Adrenal gland (tissue), 12 donors: Measurements from ENCODE around the gene MRRF. TPM values are rescaled to one million over a fixed set of nuclear protein-coding genes. Genes with fewer than 3 reads are reported as not detected.

Experiments used
- DNase-seq, 7 donors: peaks; one replicate each; pipeline ENCODE4 v3.0.0-alpha.2; 2019 to 2020
- H3K27ac ChIP-seq, 5 donors: fragments of 200-600 bp; sonication (generic) in 4 of 5; 1 replicate in 3 of 5; 2 replicates in 2 of 5; pipeline versions ENCODE4 v1.5.1 to v1.8.0; 2016 to 2020; ENCODE audit warnings: mild to moderate bottlenecking in 1 of 5
- H3K27me3 ChIP-seq: fragments of 200-600 bp; 2 replicates; pipeline ENCODE4 v1.8.0; 2021
- H3K36me3 ChIP-seq, 2 donors: fragments of 200-600 bp; replicated peaks in 1 of 2; 1 replicate in 1 of 2; 2 replicates in 1 of 2; pipeline versions ENCODE4 v1.5.1 to v1.8.0; 2018 to 2022
- H3K4me1 ChIP-seq, 2 donors: fragments of 200-600 bp; replicated peaks in 1 of 2; 1 replicate in 1 of 2; 2 replicates in 1 of 2; pipeline versions ENCODE4 v1.5.1 to v1.8.0; 2018 to 2021
- H3K4me3 ChIP-seq, 4 donors: fragments of 200-600 bp; sonication (generic) in 3 of 4; one replicate each; pipeline ENCODE4 v1.5.1; 2016 to 2018
- H3K9me3 ChIP-seq, 3 donors: fragments of 200-600 bp; sonication (generic) in 1 of 3; replicated peaks in 1 of 3; 1 replicate in 2 of 3; 2 replicates in 1 of 3; pipeline versions ENCODE4 v1.5.1 to v1.8.0; 2016 to 2021
- CTCF ChIP-seq, 6 experiments: fragments of 450-650 bp in 4 of 6; fragments of 200-600 bp in 2 of 6; sonication (generic) in 1 of 6; IDR thresholded peaks; 1 replicate in 5 of 6; 2 replicates in 1 of 6; pipeline versions ENCODE4 v1.5.1 to v1.8.0; 2016 to 2021; ENCODE audit warnings: antibody characterized with exemption in 6 of 6, mild to moderate bottlenecking in 2 of 6, moderate library complexity in 1 of 6
- POLR2A ChIP-seq, 2 donors: fragments of 450-650 bp; IDR thresholded peaks; one replicate each; pipeline ENCODE4 v1.6.1; 2017; ENCODE audit warnings: antibody characterized with exemption in 2 of 2, mild to moderate bottlenecking in 2 of 2, moderate library complexity in 1 of 2
- WGBS, 4 donors: extraction: QIAGEN DNeasy Blood & Tissue Kit in 2 of 4; methylation state at CpG; one replicate each; pipeline versions ENCODE4 v1.1.5 to v1.1.7; 2013 to 2017; 5-methylcytosine and 5-hydroxymethylcytosine counted together
- intact Hi-C, 2 donors: fragments of 100-400 bp; cut with DNase I; formaldehyde crosslinking; loops; one replicate each; pipeline versions ENCODE4 v1.14.1 to v1.15.0; 2022 to 2023
- polyA plus RNA-seq, 3 donors: library from polyadenylated mRNA; stranded (reverse); fragments of 200-250 nt in 2 of 3; fragments of 350-450 nt in 1 of 3; fragmentation: Illumina TruSeq in 1 of 3; extraction: RNeasy Lipid Tissue Mini Kit (QIAGEN cat#74804) in 1 of 3; gene quantifications; one replicate each; pipeline ENCODE4 v1.2.3, GENCODE V29; 2013 to 2014
- small RNA-seq, 2 donors: library from RNA; depleted of rRNA; stranded (forward); fragments of <200 nt; gene quantifications; one replicate each; pipeline ENCODE3, GENCODE V24; 2016
- total RNA-seq, 9 donors: library from RNA; depleted of rRNA in 4 of 9; stranded (reverse); fragments of >200 nt in 4 of 9; fragments of 120-200 nt in 1 of 9; fragmentation: NEBNext Ultra II Directional in 1 of 9; extraction: Animal tissue kit (Norgen Biotek cat#: 25700) in 1 of 9; gene quantifications; one replicate each; pipeline versions ENCODE4 v1.1.0 to v1.2.4, GENCODE V29; 2013 to 2023
- donor health status: healthy with polysubstance abuse.
- donor health status: Bipolar disorder and iron deficiency.
- donor health status: DM: yes; HTN: yes; CAD: no.
- donor health status: DM: no; HTN: no; CAD: no.
- donor health status: DM: no; HTN: no; CAD: no.
- donor health status: DM: yes; HTN: yes; CAD: no.

The MRRF gene
- total and polyA plus RNA-seq, 12 donors: 24.9 to 66.3 (median 35.5) TPM

- no peak for DNase-seq
- WGBS, 4 donors: 47 to 70% (median 58%) methylated on average over 1 of the region's 1 CpG
- Histone ChIP-seq H3K4me3 (no peak overlapping the region), H3K27me3 (no peaks in the 10 kb centered on the region), H3K36me3 (no peaks in the 10 kb centered on the region), H3K4me1 (peaks cover 7 to 8% of the 10 kb centered on the region in 2 donors), H3K27ac (no peak overlapping the region), H3K9me3 (no peaks in the 10 kb centered on the region)
- no peak for TF ChIP-seq CTCF (IDR thresholded peaks at IDR 0.05)
- TF ChIP-seq POLR2A (IDR thresholded peaks at IDR 0.05): no peak
- intact Hi-C loops: no loop called here
Measured at GRCh38 chr9:122379340-122379739, 114.7 kb downstream of the MRRF start.

- intact Hi-C loops: no loop called here
- Histone ChIP-seq H3K27me3 (no peaks in the 10 kb centered on the region), H3K9me3 (no peaks in the 10 kb centered on the region), H3K4me1 (peaks cover 3 to 6% of the 10 kb centered on the region in 2 donors), H3K4me3 (no peak overlapping the region), H3K36me3 (no peaks in the 10 kb centered on the region), H3K27ac (no peak overlapping the region)
- WGBS, 4 donors: 92 to 97% (median 95%) methylated on average over 4 of the region's 4 CpGs
- no peak for DNase-seq
- no peak for TF ChIP-seq POLR2A (IDR thresholded peaks at IDR 0.05)
- no peak for TF ChIP-seq CTCF (IDR thresholded peaks at IDR 0.05)
Measured at GRCh38 chr9:122380293-122380692, 115.6 kb downstream of the MRRF start.

Small RNA genes lying within 50 kb of the gene (small RNA-seq; reads per million reads assigned to genes)
- 0 reads per million in 2 donors for gene AL162424.1

Other genes starting within 250 kb of the MRRF start
- gene TTLL11, start 171.6 kb upstream of the MRRF start, total RNA-seq: 10 to 100 TPM in 8 of 9 donors, 1 to 10 TPM in 1; 5.2 to 30.9 (median 17.1) TPM
- gene TTLL11, start 171.6 kb upstream of the MRRF start, polyA plus RNA-seq: 1 to 10 TPM; 4.8 to 9.3 (median 5.9) TPM
- 10 to 100 TPM; 34.5 to 73.1 (median 68.8) TPM for gene NDUFA8, start 105.1 kb upstream of the MRRF start, total RNA-seq
- gene NDUFA8, start 105.1 kb upstream of the MRRF start, polyA plus RNA-seq: 100 to 1,000 TPM in 1 of 3 donors, 10 to 100 TPM in 2; 96.0 to 182 (median 99.1) TPM
- 1 to 10 TPM in 1 of 9 donors, under 1 TPM in 2, not detected in 6; 0.78 to 1.7 (median 0.80) TPM for gene MORN5, start 105.0 kb upstream of the MRRF start, total RNA-seq
- under 1 TPM in 1 of 3 donors, not detected in 2; 0.81 TPM for gene MORN5, start 105.0 kb upstream of the MRRF start, polyA plus RNA-seq
- gene LHX6, start 35.9 kb upstream of the MRRF start, total RNA-seq: 1 to 10 TPM in 7 of 9 donors, under 1 TPM in 2; 0.17 to 3.6 (median 1.6) TPM
- 1 to 10 TPM in 2 of 3 donors, under 1 TPM in 1; 0.46 to 1.7 (median 1.0) TPM for gene LHX6, start 35.9 kb upstream of the MRRF start, polyA plus RNA-seq
- gene RBM18, start within 50 bp of the MRRF start, total RNA-seq: 10 to 100 TPM in 7 of 9 donors, 1 to 10 TPM in 2; 7.5 to 31.5 (median 18.5) TPM
- gene RBM18, start within 50 bp of the MRRF start, polyA plus RNA-seq: 10 to 100 TPM in 1 of 3 donors, 1 to 10 TPM in 2; 3.4 to 39.1 (median 5.5) TPM
- 1 to 10 TPM in 8 of 9 donors, under 1 TPM in 1; 0.78 to 6.6 (median 5.6) TPM for gene PTGS1, start 106.1 kb downstream of the MRRF start, total RNA-seq
- gene PTGS1, start 106.1 kb downstream of the MRRF start, polyA plus RNA-seq: 1 to 10 TPM; 1.3 to 1.7 (median 1.6) TPM
- gene OR1J1, start 213.0 kb downstream of the MRRF start, total RNA-seq: not detected
- not detected for gene OR1J1, start 213.0 kb downstream of the MRRF start, polyA plus RNA-seq
- not detected for gene OR1J2, start 245.9 kb downstream of the MRRF start, total RNA-seq
- gene OR1J2, start 245.9 kb downstream of the MRRF start, polyA plus RNA-seq: not detected